HUES48 (cell line): ENCODE data around the gene CES1.
"Not testable (repeated sequence)": the region's sequence is repeated elsewhere in the genome, so short reads cannot be mapped to it uniquely, and the experiment has no call there.

Experiments used
- H3K27ac ChIP-seq: one replicate; pipeline ENCODE4 v1.7.0; 2013; ENCODE audit warnings: low read depth, low read length, inconsistent platforms
- H3K27me3 ChIP-seq: 2 replicates; pipeline ENCODE4 v1.6.1; 2013; ENCODE audit warnings: mild to moderate bottlenecking, low read length; ENCODE audit not compliant: control insufficient read depth, insufficient read depth
- H3K36me3 ChIP-seq: 2 replicates; pipeline ENCODE4 v1.6.1; 2013; ENCODE audit warnings: low read length; ENCODE audit not compliant: control insufficient read depth, insufficient read depth
- H3K4me1 ChIP-seq: 2 replicates; pipeline ENCODE4 v1.6.1; 2013; ENCODE audit warnings: mild to moderate bottlenecking, low read length; ENCODE audit not compliant: control insufficient read depth, insufficient read depth
- H3K4me3 ChIP-seq: 2 replicates; pipeline ENCODE4 v1.5.1; 2013; ENCODE audit warnings: mild to moderate bottlenecking, low read depth, low read length
- H3K9ac ChIP-seq: 2 replicates; pipeline ENCODE4 v1.6.1; 2013; ENCODE audit warnings: mild to moderate bottlenecking, low read depth, low read length, moderate library complexity
- H3K9me3 ChIP-seq: 2 replicates; pipeline ENCODE4 v1.6.1; 2013; ENCODE audit warnings: low read length; ENCODE audit not compliant: control insufficient read depth, insufficient read depth

The CES1 gene

GRCh38 chr16:55814174-55814573, 18.7 kb downstream of the CES1 start:
- not testable (repeated sequence) for H3K27ac ChIP-seq, H3K36me3 ChIP-seq, H3K9ac ChIP-seq, H3K9me3 ChIP-seq, H3K27me3 ChIP-seq, H3K4me1 ChIP-seq, H3K4me3 ChIP-seq

- not testable (repeated sequence) for H3K9ac ChIP-seq, H3K27me3 ChIP-seq, H3K36me3 ChIP-seq, H3K4me3 ChIP-seq, H3K4me1 ChIP-seq, H3K27ac ChIP-seq, H3K9me3 ChIP-seq
Observed at GRCh38 chr16:55813730-55814129, 19.2 kb downstream of the CES1 start.

- no peaks in the 10 kb centered on the region for H3K9me3 ChIP-seq
- H3K27ac ChIP-seq = no peak overlapping the region
- no peak overlapping the region for H3K9ac ChIP-seq
- no peak overlapping the region for H3K4me3 ChIP-seq
- H3K27me3 ChIP-seq = no peaks in the 10 kb centered on the region; the same call in 1 of the 2 replicates
- no peaks in the 10 kb centered on the region for H3K36me3 ChIP-seq
- H3K4me1 ChIP-seq = peaks cover 4% of the 10 kb centered on the region; the same call in 1 of the 2 replicates
Observed at GRCh38 chr16:55812951-55813350, 19.9 kb downstream of the CES1 start.

- no peaks in the 10 kb centered on the region for H3K36me3 ChIP-seq
- H3K9ac ChIP-seq = no peak overlapping the region
- no peak overlapping the region for H3K4me3 ChIP-seq
- no peak overlapping the region for H3K27ac ChIP-seq
- no peaks in the 10 kb centered on the region for H3K9me3 ChIP-seq
- H3K27me3 ChIP-seq = no peaks in the 10 kb centered on the region; the same call in 1 of the 2 replicates
- H3K4me1 ChIP-seq = peaks cover 4% of the 10 kb centered on the region; the same call in 1 of the 2 replicates
Observed at GRCh38 chr16:55811811-55812210, 21.1 kb downstream of the CES1 start.

- Histone ChIP-seq H3K4me1 (peaks cover 4% of the 10 kb centered on the region; the same call in 1 of the 2 replicates), H3K27me3 (no peaks in the 10 kb centered on the region; the same call in 1 of the 2 replicates), H3K9me3 (no peaks in the 10 kb centered on the region), H3K9ac (no peak overlapping the region), H3K27ac (no peak overlapping the region), H3K4me3 (no peak overlapping the region), H3K36me3 (no peaks in the 10 kb centered on the region)
Observed at GRCh38 chr16:55810451-55810961, 22.4 kb downstream of the CES1 start.

- no peaks in the 10 kb centered on the region; the same call in 1 of the 2 replicates for H3K27me3 ChIP-seq
Observed at GRCh38 chr16:55809851-55810250, 23.0 kb downstream of the CES1 start.

GRCh38 chr16:55809386-55809785, 23.5 kb downstream of the CES1 start:
- no peak overlapping the region for H3K27ac ChIP-seq
- no peak overlapping the region for H3K4me3 ChIP-seq
- no peaks in the 10 kb centered on the region; the same call in 1 of the 2 replicates for H3K27me3 ChIP-seq
- no peaks in the 10 kb centered on the region for H3K36me3 ChIP-seq
- no peaks in the 10 kb centered on the region for H3K9me3 ChIP-seq
- no peak overlapping the region for H3K9ac ChIP-seq
- peaks cover 4% of the 10 kb centered on the region; the same call in 1 of the 2 replicates for H3K4me1 ChIP-seq

More at GRCh38 chr16:55809851-55810250, 23.0 kb downstream of the CES1 start:
- Histone ChIP-seq H3K4me1 (peaks cover 4% of the 10 kb centered on the region; the same call in 1 of the 2 replicates), H3K9ac (no peak overlapping the region), H3K27ac (no peak overlapping the region), H3K36me3 (no peaks in the 10 kb centered on the region), H3K9me3 (no peaks in the 10 kb centered on the region), H3K4me3 (no peak overlapping the region)

- H3K27ac ChIP-seq, H3K9me3 ChIP-seq, H3K27me3 ChIP-seq, H3K9ac ChIP-seq, H3K4me1 ChIP-seq, H3K4me3 ChIP-seq, H3K36me3 ChIP-seq: not testable (repeated sequence)
Observed at GRCh38 chr16:55808286-55808685, 24.6 kb downstream of the CES1 start.

GRCh38 chr16:55805104-55805503, 27.8 kb downstream of the CES1 start:
- H3K9me3 ChIP-seq, H3K4me1 ChIP-seq, H3K36me3 ChIP-seq, H3K27me3 ChIP-seq, H3K27ac ChIP-seq, H3K9ac ChIP-seq, H3K4me3 ChIP-seq: not testable (repeated sequence)

- H3K4me3 ChIP-seq, H3K36me3 ChIP-seq, H3K9ac ChIP-seq, H3K4me1 ChIP-seq, H3K27me3 ChIP-seq, H3K27ac ChIP-seq, H3K9me3 ChIP-seq: not testable (repeated sequence)
Observed at GRCh38 chr16:55803681-55804080, 29.2 kb downstream of the CES1 start.

- not testable (repeated sequence) for H3K4me3 ChIP-seq, H3K36me3 ChIP-seq, H3K4me1 ChIP-seq, H3K9ac ChIP-seq, H3K9me3 ChIP-seq, H3K27me3 ChIP-seq, H3K27ac ChIP-seq
Observed at GRCh38 chr16:55792934-55793374, 39.9 kb downstream of the CES1 start.

GRCh38 chr16:55791512-55791911, 41.4 kb downstream of the CES1 start:
- not testable (repeated sequence) for H3K36me3 ChIP-seq, H3K27ac ChIP-seq, H3K9me3 ChIP-seq, H3K4me1 ChIP-seq, H3K4me3 ChIP-seq, H3K27me3 ChIP-seq, H3K9ac ChIP-seq
